Bronchial epithelial cell (primary cell): Measurements from ENCODE around the gene HRCT1. TPM values are rescaled to one million over a fixed set of nuclear protein-coding genes. Genes with fewer than 3 reads are reported as not detected.
"Not testable (repeated sequence)": the region's sequence is repeated elsewhere in the genome, so short reads cannot be mapped to it uniquely, and the experiment has no call there.

Source experiments
- DNase-seq: peaks from one replicate; pipeline ENCODE4 v3.0.0-alpha.2; 2010; ENCODE audit warnings: low read depth
- FAIRE-seq: peaks from 2 replicates; lab custom pipeline; 2011; peaks lifted over from hg19 to GRCh38; lab: Jason Lieb, UNC
- H3K27me3 ChIP-seq: 2 replicates; pipeline ENCODE4 v1.5.1; 2011; ENCODE audit warnings: low read length; ENCODE audit not compliant: control insufficient read depth, insufficient read depth
- H3K36me3 ChIP-seq: 2 replicates; pipeline ENCODE4 v1.5.1; 2011; ENCODE audit warnings: low read length; ENCODE audit not compliant: control insufficient read depth, insufficient read depth
- H3K4me3 ChIP-seq: 2 replicates; pipeline ENCODE4 v1.5.1; 2011; ENCODE audit warnings: mild to moderate bottlenecking, low read depth, low read length, control low read depth
- CTCF ChIP-seq: IDR thresholded peaks from 2 replicates; pipeline ENCODE4 v1.5.1; 2011; ENCODE audit warnings: mild to moderate bottlenecking, moderate library complexity, low read length, control low read depth, inconsistent platforms; ENCODE audit not compliant: insufficient read depth, severe bottlenecking
- total RNA-seq: library from RNA; depleted of rRNA; stranded (reverse); fragments of >200 nt; gene quantifications from 2 replicates; pipeline ENCODE4 v1.2.1, GENCODE V29; 2014

The HRCT1 gene
- total RNA-seq, 1 donor from 2014 or later, result 0.26 TPM

- H3K4me3 ChIP-seq, result no peak overlapping the region
- FAIRE-seq, result no peak
- TF ChIP-seq CTCF, result no peak
Measured at GRCh38 chr9:35909687-35910612, 3.9 kb downstream of the HRCT1 start.

DNA sequence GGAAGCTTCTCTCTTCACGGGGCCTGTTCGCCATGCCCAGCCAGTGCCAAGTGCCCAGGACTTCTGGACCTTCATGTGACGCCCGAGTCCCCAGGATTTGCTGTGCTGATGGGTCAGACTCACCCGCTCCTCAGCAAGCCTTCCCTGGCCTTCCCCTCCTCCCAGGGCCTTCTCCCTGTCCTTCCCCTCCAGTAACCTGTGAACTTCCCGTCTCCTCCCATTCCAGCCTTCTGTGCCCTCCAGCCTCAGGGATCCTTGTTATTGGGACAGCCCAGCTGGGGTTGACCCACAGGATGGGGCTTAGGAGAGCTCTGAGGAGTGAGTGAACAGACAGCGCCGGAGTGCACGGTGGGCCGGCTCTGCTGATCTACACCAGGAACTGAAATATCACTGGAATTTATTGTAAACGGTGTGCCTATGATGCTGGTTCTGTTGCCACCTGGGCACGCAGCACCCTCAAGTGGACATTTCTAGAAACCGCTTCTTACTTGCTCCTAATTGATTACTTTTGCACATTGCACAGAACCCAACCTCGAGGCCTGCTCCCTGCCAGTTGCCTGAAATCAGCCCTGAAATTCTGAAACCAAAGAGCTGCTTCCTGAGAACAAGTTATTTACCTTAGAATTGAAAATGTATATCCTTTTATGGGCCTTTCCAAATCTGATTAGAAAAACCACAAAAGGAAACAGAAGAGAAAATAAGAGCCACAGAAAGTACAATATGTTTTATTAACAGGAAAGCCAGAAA lies 4.8 kb downstream of the HRCT1 start:
- no peaks in the 10 kb centered on the region for H3K27me3 ChIP-seq
- no peaks in the 10 kb centered on the region for H3K36me3 ChIP-seq
- FAIRE-seq (no peak), DNase-seq (peak; percentile 65)
- H3K4me3 ChIP-seq, result no peak overlapping the region
- peak; percentile 80 for TF ChIP-seq CTCF

More at GRCh38 chr9:35909687-35910612, 3.9 kb downstream of the HRCT1 start:
- Histone ChIP-seq H3K36me3 (no peaks in the 10 kb centered on the region), H3K27me3 (no peaks in the 10 kb centered on the region)
- DNase-seq, result no peak

DNA sequence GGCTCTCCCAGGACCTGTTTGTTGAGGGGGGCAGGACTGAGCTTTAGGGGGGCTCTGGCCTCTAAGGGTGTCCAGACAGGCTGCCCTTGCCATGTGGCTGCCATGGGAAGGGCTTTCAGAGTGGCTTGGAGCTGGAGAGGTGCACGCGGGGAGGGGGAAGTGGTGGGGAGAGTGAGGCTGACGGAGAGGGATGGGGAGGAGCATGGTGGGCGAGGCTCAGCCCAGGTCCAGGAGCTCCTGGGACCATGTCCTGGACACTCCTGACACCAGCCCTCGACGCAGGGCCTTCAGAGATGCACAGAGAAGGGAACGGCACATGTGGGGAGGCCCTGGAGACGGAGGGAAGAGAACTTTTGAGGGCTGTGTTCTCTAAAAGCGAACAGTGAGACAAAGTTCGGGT lies 5.7 kb downstream of the HRCT1 start:
- no peaks in the 10 kb centered on the region for H3K36me3 ChIP-seq
- DNase-seq (no peak), FAIRE-seq (no peak)
- no peak overlapping the region for H3K4me3 ChIP-seq
- no peaks in the 10 kb centered on the region for H3K27me3 ChIP-seq
- TF ChIP-seq CTCF, result no peak

DNA sequence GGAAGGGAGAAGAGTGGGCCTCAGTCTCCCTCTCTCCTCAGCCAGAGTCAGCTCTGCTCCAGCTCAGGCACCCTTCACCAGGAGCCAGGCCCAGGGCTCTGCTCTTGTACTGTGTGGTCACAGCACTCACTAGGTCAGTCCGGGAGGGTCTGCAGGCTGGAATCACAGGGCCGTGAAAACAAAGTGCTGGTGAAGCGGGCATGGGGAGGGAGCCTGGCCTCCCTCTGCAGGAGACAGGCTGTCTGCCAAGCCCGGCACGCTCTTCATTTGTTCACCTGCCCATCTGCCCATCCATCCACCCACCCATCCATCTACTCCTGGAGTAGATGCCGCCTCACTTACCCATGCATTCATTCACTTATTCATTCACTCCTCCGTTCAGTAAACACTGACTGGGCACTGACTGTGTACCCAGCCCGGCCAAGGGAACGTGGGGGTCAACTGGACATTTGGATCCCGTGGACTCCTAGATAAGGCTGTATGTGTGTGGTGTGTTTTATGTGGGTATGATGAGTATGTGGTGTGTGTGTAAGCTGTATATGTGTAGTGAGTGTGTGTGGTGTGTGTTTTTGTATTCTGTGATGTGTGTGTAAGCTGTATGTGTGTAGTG lies 6.9 kb downstream of the HRCT1 start:
- Histone ChIP-seq H3K27me3 (no peaks in the 10 kb centered on the region), H3K36me3 (no peaks in the 10 kb centered on the region), H3K4me3 (no peak overlapping the region)
- no peak for DNase-seq
- no peak for FAIRE-seq
- no peak for TF ChIP-seq CTCF

DNA sequence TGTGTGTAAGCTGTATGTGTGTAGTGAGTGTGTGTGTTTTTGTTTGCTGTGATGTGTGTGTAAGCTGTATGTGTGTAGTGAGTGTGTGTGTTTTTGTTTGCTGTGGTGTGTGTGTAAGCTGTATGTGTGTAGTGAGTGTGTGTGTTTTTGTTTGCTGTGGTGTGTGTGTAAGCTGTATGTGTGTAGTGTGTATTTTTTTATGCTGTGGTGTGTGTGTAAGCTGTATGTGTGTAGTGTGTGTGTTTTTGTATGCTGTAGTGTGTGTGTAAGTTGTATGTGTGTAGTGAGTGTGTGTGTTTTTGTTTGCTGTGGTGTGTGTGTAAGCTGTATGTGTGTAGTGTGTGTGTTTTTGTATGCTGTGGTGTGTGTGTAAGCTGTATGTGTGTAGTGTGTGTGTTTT lies 7.4 kb downstream of the HRCT1 start:
- not testable (repeated sequence) for H3K36me3 ChIP-seq, H3K27me3 ChIP-seq, FAIRE-seq, H3K4me3 ChIP-seq, DNase-seq

GRCh38 chr9:35914301-35914807 lies 8.4 kb downstream of the HRCT1 start:
- FAIRE-seq (peak; percentile 100), DNase-seq (no peak)
- H3K4me3 ChIP-seq, result no peak overlapping the region
- no peaks in the 10 kb centered on the region for H3K36me3 ChIP-seq
- H3K27me3 ChIP-seq, result no peaks in the 10 kb centered on the region
- TF ChIP-seq CTCF, result no peak
